C4-2B (cell line): ENCODE results near the gene RGS7.

Experiments
- H3K27ac ChIP-seq: fragments of 450-650 bp; 2 replicates; pipeline ENCODE4 v1.5.1; 2017
- ZFX ChIP-seq: fragments of 450-650 bp; IDR thresholded peaks from 2 replicates; pipeline ENCODE4 v1.6.1; 2017
- TF ChIP-seq, protein P1 (sequence below): fragments of 450-650 bp; conservative IDR thresholded peaks from 2 replicates; pipeline ENCODE4 v1.5.1; 2017; ENCODE audit warnings: mild to moderate bottlenecking

The RGS7 gene

GRCh38 chr1:240942901-240943300 is 414.1 kb downstream of the RGS7 start:
- TF ChIP-seq, protein P1, sequence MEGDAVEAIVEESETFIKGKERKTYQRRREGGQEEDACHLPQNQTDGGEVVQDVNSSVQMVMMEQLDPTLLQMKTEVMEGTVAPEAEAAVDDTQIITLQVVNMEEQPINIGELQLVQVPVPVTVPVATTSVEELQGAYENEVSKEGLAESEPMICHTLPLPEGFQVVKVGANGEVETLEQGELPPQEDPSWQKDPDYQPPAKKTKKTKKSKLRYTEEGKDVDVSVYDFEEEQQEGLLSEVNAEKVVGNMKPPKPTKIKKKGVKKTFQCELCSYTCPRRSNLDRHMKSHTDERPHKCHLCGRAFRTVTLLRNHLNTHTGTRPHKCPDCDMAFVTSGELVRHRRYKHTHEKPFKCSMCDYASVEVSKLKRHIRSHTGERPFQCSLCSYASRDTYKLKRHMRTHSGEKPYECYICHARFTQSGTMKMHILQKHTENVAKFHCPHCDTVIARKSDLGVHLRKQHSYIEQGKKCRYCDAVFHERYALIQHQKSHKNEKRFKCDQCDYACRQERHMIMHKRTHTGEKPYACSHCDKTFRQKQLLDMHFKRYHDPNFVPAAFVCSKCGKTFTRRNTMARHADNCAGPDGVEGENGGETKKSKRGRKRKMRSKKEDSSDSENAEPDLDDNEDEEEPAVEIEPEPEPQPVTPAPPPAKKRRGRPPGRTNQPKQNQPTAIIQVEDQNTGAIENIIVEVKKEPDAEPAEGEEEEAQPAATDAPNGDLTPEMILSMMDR: no peak
- TF ChIP-seq ZFX: no peak

GRCh38 chr1:240941701-240942370 is 415.2 kb downstream of the RGS7 start:
- TF ChIP-seq, protein P1: no peak
- no peak for TF ChIP-seq ZFX
- no peak overlapping the region for H3K27ac ChIP-seq

More at GRCh38 chr1:240942901-240943300, 414.1 kb downstream of the RGS7 start:
- no peak overlapping the region for H3K27ac ChIP-seq

- no peak overlapping the region for H3K27ac ChIP-seq
- TF ChIP-seq, protein P1: no peak
- TF ChIP-seq ZFX: no peak
Observed at GRCh38 chr1:240936911-240937668, 419.9 kb downstream of the RGS7 start.

DNA sequence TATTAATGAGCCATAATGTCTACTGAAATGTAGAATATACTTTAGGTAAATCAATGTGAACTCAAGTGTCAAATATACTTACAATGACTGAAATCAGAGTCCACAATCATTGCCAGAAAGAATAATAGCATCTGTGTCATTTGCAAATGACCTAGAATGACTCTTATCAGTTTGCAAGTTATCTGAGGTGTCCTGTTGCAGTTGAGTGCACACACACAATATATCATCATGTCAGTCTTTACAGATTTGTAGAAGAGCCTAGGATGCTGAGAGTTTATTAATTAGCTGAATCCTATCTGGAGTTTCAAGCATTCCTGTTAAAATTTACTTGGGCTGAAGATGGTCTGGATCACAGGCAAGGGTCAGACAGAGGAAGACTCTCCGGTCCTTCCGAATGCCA is 421.1 kb downstream of the RGS7 start:
- no peak overlapping the region for H3K27ac ChIP-seq
- TF ChIP-seq, protein P1: no peak
- no peak for TF ChIP-seq ZFX

DNA sequence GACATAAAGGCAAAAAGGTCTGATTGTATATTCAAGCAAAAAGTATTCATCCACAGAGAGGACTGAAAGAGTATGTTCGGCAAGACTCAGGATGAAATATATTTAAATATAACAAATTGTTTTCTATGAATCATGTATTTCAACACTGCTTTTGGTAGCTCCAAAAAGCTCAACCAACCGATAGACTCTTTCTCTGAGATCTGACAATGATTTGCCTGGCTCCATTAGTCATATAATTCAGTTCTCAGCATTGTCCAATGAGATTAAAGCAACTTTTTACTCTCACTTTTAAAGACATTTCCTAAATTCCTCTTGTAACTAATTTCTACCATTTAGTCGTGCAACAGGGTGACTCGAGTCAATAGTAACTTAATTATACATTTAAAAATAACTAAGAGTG is 426.0 kb downstream of the RGS7 start:
- no peak overlapping the region for H3K27ac ChIP-seq
- TF ChIP-seq, protein P1: no peak
- no peak for TF ChIP-seq ZFX

GRCh38 chr1:240928265-240928664 is 428.7 kb downstream of the RGS7 start:
- TF ChIP-seq, protein P1: no peak
- TF ChIP-seq ZFX: no peak
- H3K27ac ChIP-seq: no peak overlapping the region

GRCh38 chr1:240927821-240928220 is 429.2 kb downstream of the RGS7 start:
- TF ChIP-seq ZFX: no peak
- TF ChIP-seq, protein P1: no peak
- no peak overlapping the region for H3K27ac ChIP-seq
